GM19023 (cell line): ENCODE data around the gene NLK.
"Not testable (repeated sequence)": the region's sequence is repeated elsewhere in the genome, so short reads cannot be mapped to it uniquely, and the experiment has no call there.

Source experiments
- ATAC-seq: cut with Tn5 transposase; IDR thresholded peaks from one replicate; pipeline ENCODE4 v1.9.1; 2021; ENCODE audit warnings: mild to moderate bottlenecking, moderate library complexity; ENCODE audit not compliant: unreplicated experiment

NLK gene

DNA sequence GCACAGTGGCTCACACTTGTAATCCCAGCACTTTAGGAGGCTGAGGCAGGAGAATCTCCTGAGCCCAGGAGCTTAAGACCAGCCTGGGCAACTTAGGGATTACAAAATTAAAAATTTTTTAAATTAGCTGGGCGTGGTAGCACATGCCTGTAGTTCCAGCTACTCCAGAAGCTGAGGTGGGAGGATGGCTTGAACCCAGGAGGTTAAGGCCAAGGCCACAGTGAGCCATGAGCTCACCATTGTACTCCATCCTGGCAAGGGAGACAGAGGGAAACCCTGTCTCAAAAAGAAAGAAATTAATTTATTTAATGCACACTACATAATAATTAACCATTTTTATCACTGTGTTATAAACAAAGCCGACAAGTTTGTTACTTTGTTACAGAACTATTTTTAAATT lies 145.5 kb downstream of the NLK start:
- ATAC-seq, result no peak

DNA sequence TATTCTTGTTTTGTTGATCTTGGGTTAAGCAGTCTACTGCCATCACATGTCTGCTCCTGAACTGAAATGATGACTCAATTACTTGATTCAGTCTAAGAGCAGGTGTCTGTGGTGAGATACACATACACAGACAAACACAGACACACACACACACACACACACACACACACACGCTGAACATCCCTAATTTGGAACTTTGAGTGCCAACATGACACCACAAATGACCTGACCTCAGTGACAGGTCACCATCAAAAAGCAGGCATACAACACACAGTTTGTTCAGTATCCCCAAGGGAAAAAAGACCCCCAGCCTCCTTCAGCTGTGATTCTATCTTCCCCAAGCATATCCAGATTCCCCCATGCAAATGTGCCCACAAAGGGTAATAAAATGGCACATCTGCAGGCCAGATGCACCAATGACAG lies 146.4 kb downstream of the NLK start:
- ATAC-seq, result no peak

DNA sequence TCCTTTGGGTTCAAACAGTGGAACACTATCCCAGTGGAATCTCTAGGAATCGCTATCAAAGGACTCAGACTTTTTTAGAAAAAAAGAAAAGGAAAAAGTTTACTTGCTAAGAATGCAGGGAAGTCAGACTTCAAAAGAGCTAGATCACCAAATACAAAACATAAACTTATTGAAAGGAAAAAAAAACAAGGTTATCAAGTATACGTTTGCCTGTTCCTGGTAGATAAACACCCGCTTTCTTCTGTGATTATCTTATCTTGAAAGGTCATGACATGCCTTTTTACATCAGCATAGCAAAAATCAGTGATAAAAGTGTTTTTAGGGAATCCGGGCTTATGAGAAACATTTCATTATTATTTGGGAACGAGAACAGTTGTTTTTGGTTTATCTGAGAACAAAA lies 147.2 kb downstream of the NLK start:
- ATAC-seq, result no peak

- ATAC-seq, result no peak
Measured at GRCh38 chr17:28191018-28191417, 148.5 kb downstream of the NLK start.

GRCh38 chr17:28193241-28193640 lies 150.8 kb downstream of the NLK start:
- ATAC-seq, result no peak

- ATAC-seq, result no peak
Measured at GRCh38 chr17:28194382-28194781, 151.9 kb downstream of the NLK start.

DNA sequence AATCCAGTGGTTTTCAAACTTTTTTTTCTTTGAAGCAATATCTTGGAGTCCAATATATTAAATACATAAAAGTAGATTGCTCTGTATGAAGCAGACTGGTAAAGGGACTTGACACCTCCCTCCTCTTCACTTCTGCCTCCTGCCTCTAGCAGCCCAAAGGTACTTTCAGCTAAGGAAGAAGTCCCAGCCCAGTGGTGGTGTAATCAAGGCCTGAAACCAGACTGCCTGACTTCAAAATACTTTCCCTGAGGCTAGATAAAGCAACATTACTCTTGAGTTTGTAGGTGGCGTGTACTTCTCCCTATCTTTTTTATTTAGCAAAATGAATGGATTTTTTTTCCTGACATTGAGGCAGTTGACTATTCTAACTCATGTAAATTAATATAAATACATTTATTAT lies 154.2 kb downstream of the NLK start:
- ATAC-seq, result no peak

DNA sequence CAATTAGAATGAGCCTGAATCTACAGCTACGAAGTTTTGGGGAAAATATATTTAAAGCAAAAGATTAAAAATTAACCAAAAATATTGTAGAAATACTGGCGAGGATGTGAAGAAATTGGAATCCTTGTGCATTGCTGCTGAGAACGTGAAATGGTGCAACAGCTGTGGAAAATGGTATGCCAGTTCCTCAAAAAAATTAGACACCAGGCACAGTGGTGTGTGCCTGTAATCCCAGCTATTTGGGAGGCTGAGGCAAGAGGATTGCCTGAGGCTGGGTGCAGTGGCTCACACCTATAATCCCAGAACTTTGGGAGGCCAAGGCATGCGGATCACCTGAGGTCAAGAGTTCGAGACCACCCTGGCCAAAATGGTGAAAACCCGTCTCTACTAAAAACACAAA lies 156.6 kb downstream of the NLK start:
- ATAC-seq, result no peak

- no peak for ATAC-seq
Measured at GRCh38 chr17:28199728-28200127, 157.3 kb downstream of the NLK start.

DNA sequence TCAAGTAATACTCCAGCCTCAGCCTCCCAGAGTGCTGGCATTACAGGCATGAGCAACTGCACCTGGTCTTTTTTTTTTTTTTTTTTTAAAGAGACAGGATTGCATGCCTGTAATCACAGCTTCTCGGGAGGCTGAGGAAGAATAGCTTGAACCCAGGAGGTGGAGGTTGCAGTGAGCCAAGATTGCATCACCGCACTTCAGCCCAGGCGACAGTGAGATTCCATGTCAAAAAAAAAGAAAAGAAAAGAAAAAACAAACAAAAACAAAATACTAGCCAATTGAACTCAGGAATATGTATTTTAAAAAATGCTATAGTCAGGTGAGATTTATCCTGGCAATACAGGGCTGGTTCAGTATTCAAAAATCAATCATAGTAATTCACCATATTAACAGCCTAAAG lies 158.8 kb downstream of the NLK start:
- ATAC-seq, result no peak

DNA sequence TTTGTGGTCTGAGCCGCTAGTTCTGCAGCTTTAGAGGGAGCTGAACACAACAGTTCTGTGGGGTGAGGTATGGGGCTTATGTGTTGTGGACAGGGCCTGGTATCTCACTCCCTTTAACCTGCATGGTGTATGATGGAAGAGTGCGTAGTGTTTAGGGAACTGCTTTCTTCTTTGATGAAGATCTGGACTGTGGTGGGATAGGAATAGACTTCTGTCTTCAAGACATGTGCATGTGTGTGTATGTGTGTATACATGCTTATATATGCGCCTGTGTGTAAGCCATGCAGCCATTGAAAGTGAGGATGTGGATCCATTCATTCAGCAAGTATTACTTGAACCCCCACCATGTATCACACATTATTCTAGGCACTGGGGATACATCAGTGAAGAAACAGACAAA lies 161.8 kb downstream of the NLK start:
- ATAC-seq, result no peak

DNA sequence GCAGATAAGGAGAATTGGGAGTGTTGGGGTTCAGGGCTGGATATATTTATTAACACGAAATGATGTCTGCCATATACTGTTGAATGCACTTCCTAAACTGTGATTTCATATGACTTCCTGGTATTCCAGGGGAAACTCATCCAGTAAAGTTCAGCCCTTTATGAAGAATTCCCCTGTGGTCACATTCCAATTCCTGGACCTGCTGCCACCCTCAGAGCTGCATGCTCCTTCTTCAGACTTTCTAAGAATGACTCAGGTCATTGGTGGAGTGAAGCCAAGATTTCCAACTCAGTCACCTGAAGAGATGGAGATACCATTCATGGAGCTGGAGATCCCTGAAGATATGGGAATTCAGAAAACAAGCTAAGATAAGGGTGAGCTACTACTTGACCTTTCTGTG lies 162.3 kb downstream of the NLK start:
- ATAC-seq, result no peak

- no peak for ATAC-seq
Measured at GRCh38 chr17:28206292-28206691, 163.8 kb downstream of the NLK start.

DNA sequence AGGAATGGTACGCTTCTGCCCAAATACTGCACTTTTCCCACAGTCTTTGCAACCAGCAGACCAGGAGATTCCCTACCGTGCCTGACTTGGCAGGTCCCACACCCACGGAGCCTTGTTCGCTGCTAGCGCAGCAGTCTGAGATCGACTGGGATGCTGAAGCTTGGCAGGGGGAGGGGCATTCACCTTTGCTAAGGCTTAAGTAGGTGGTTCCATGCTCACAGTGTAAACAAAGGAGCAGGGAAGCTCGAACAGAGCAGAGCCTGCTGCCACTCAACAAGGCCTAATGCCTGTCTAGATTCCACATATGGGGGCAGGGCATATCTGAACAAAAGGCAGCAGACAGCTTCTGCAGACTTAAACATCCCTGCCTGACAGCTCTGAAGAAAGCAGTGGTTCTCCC lies 169.3 kb downstream of the NLK start:
- no peak for ATAC-seq

- not testable (repeated sequence) for ATAC-seq
Measured at GRCh38 chr17:28213578-28213977, 171.1 kb downstream of the NLK start.

DNA sequence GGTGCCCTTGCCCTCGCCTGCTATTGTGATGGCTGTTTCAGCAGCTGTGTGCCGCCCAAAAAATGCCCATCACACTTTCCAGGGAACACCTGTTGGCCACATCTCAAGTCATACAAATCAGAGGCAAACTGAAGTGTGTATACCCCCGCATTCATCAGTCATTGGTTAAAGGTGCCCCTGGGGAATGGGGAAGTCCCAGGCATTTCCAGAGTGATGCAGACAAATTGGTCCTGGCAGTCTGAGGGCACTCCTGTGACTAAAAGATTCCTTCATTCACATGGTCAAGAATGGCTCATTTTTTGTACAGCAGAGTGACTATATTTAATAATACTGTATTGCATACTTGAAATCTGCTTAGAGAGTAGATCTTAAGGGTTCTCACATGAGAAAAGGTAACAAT lies 173.6 kb downstream of the NLK start:
- ATAC-seq, result no peak

DNA sequence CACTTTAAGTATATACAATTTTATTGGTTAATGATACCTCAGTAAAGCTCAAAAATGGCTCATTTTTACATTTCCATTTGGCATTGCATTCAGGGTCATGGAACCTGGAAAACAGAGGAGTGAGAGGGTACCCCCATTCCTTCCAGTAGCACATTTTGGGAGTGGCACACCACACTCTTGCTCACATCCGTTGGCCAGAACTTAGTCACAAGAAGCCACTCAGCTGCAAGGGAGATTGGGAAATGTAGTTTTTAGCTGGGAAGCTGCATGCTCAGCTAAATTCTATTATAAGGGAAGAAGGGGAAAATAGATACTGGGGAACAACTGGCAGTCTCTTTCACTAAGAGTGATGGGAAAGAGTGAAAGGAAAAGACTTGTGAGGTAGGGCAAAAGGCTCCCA lies 174.1 kb downstream of the NLK start:
- ATAC-seq, result no peak

DNA sequence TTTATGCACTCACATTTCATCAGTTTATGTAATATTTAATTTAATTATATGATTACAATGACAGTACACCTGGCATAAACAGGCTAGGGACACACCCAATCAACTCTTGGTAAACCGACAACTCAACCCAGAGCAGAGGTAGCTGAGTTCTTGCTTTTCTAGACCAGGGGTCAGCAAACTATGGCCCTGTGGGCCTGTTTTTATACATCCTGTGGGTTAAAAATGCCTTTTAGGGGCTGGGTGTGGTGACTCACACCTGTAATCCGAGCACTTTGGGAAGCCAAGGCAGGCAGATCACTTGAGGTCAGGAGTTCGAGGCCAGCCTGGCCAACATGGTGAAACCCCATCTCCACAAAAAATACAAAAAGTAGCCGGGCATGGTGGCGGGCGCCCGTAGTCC lies 177.3 kb downstream of the NLK start:
- no peak for ATAC-seq

GRCh38 chr17:28221751-28222414 lies 179.4 kb downstream of the NLK start:
- no peak for ATAC-seq

GRCh38 chr17:28225271-28225670 lies 182.8 kb downstream of the NLK start:
- no peak for ATAC-seq

GRCh38 chr17:28225867-28226266 lies 183.4 kb downstream of the NLK start:
- ATAC-seq, result no peak

GRCh38 chr17:28226563-28227315 lies 184.3 kb downstream of the NLK start:
- ATAC-seq, result no peak
